H1 (cell line): ENCODE data around the gene SPSB2. TPM values are rescaled to one million over a fixed set of nuclear protein-coding genes. Genes with fewer than 3 reads are reported as not detected.

ENCODE experiments used
- CTCF ChIA-PET: fragments of 300-600 bp; sonication (Branson Sonifier 250); formaldehyde crosslinking; loops from one replicate; lab custom pipeline; 2021; ENCODE audit not compliant: partially characterized antibody; lab: Charles Lee
- POLR2A ChIA-PET: fragments of 300-600 bp; sonication (Branson Sonifier 250); formaldehyde crosslinking; loops from one replicate; lab custom pipeline; 2021; ENCODE audit warnings: inconsistent platforms; ENCODE audit not compliant: partially characterized antibody; lab: Charles Lee
- DNase-seq, 2 experiments: peaks; one replicate each; pipeline versions ENCODE4 v3.0.0 to v3.0.0-alpha.2; 2010 to 2022; ENCODE audit warnings: low spot score in 2 of 2, low read depth in 1 of 2, mixed read lengths in 1 of 2
- FAIRE-seq: peaks from 2 replicates; lab custom pipeline; 2011; peaks lifted over from hg19 to GRCh38; lab: Jason Lieb, UNC
- H2AFZ ChIP-seq: 2 replicates; pipeline ENCODE4 v1.8.1; 2012; ENCODE audit warnings: low read length, inconsistent platforms
- H2AK5ac ChIP-seq: 2 replicates; pipeline ENCODE4 v1.6.1; 2013; ENCODE audit warnings: low read depth, low read length
- H2BK120ac ChIP-seq: replicated peaks from 2 replicates; pipeline ENCODE3; 2013; ENCODE audit warnings: low read depth, low read length, inconsistent platforms
- H2BK12ac ChIP-seq: 2 replicates; pipeline ENCODE4 v1.6.1; 2013; ENCODE audit warnings: low read depth, low read length
- H2BK15ac ChIP-seq: 2 replicates; pipeline ENCODE4 v1.6.1; 2013; ENCODE audit warnings: low read length
- H2BK20ac ChIP-seq: 2 replicates; pipeline ENCODE4 v1.6.1; 2013; ENCODE audit warnings: low read length
- H2BK5ac ChIP-seq: 2 replicates; pipeline ENCODE4 v1.6.1; 2013; ENCODE audit warnings: low read depth, low read length
- H3K14ac ChIP-seq: 2 replicates; pipeline ENCODE4 v1.6.1; 2013; ENCODE audit warnings: inconsistent platforms; ENCODE audit not compliant: insufficient read length
- H3K18ac ChIP-seq: 2 replicates; pipeline ENCODE4 v1.6.1; 2013; ENCODE audit warnings: low read length; ENCODE audit errors: extremely low read depth
- H3K23ac ChIP-seq: 2 replicates; pipeline ENCODE4 v1.6.1; 2013; ENCODE audit warnings: inconsistent platforms; ENCODE audit not compliant: insufficient read length
- H3K23me2 ChIP-seq: 2 replicates; pipeline ENCODE4 v1.6.1; 2013; ENCODE audit warnings: low read depth, low read length
- H3K27ac ChIP-seq: 2 replicates; pipeline ENCODE4 v1.6.1; 2011; ENCODE audit warnings: low read depth, low read length, inconsistent platforms
- H3K27me3 ChIP-seq, 4 experiments: replicated peaks in 1 of 4; 1 replicate in 1 of 4; 2 replicates in 3 of 4; pipeline versions ENCODE4 v1.6.1 to v1.8.1; 2011 to 2013; ENCODE audit warnings: low read length in 3 of 4, mild to moderate bottlenecking in 3 of 4, inconsistent platforms in 2 of 4, mixed read lengths in 2 of 4, moderate library complexity in 1 of 4; ENCODE audit not compliant: control insufficient read depth in 3 of 4, insufficient read depth in 3 of 4; ENCODE audit errors: extremely low read depth in 1 of 4
- H3K36me3 ChIP-seq, 4 experiments: 2 replicates each; pipeline versions ENCODE4 v1.6.1 to v1.8.1; 2011 to 2013; ENCODE audit warnings: mild to moderate bottlenecking in 4 of 4, low read length in 3 of 4, moderate library complexity in 2 of 4, control low read depth in 1 of 4, inconsistent platforms in 1 of 4; ENCODE audit not compliant: insufficient read depth in 4 of 4, control insufficient read depth in 2 of 4
- H3K4ac ChIP-seq: replicated peaks from 2 replicates; pipeline ENCODE3; 2013; ENCODE audit warnings: low read length, low read depth, mixed read lengths, inconsistent platforms; ENCODE audit not compliant: insufficient read length
- H3K4me1 ChIP-seq, 4 experiments: replicated peaks in 1 of 4; 1 replicate in 1 of 4; 2 replicates in 3 of 4; pipeline versions ENCODE4 v1.6.1 to v1.8.1; 2011 to 2013; ENCODE audit warnings: low read length in 3 of 4, inconsistent platforms in 2 of 4, mixed read lengths in 1 of 4; ENCODE audit not compliant: insufficient read depth in 4 of 4, control insufficient read depth in 3 of 4
- H3K4me2 ChIP-seq, 2 experiments: 2 replicates each; pipeline versions ENCODE4 v1.6.1 to v1.8.1; 2011 to 2013; ENCODE audit warnings: low read depth in 2 of 2, low read length in 2 of 2, control low read depth in 1 of 2, inconsistent platforms in 1 of 2, mild to moderate bottlenecking in 1 of 2; ENCODE audit not compliant: insufficient read depth in 1 of 2
- H3K4me3 ChIP-seq, 4 experiments: fragments of 200-600, 300-600 bp in 1 of 4; sonication (generic), shearing (Covaris generic), sonication (Bioruptor Twin) in 1 of 4; 2 replicates each; pipeline versions ENCODE4 v1.5.1 to v1.8.1; 2011 to 2016; ENCODE audit warnings: low read length in 4 of 4, low read depth in 3 of 4, control low read depth in 2 of 4, inconsistent platforms in 2 of 4, mild to moderate bottlenecking in 2 of 4, mixed read lengths in 1 of 4, moderate library complexity in 1 of 4; ENCODE audit not compliant: insufficient read depth in 2 of 4; ENCODE audit errors: extremely low read depth in 1 of 4
- H3K56ac ChIP-seq: replicated peaks from 2 replicates; pipeline ENCODE3; 2013; ENCODE audit warnings: low read depth, mild to moderate bottlenecking, mixed read lengths, low read length, inconsistent platforms; ENCODE audit not compliant: insufficient read length
- H3K79me1 ChIP-seq: 2 replicates; pipeline ENCODE4 v1.6.1; 2013; ENCODE audit warnings: low read depth, low read length, control low read depth
- H3K79me2 ChIP-seq, 2 experiments: 2 replicates each; pipeline versions ENCODE4 v1.6.1 to v1.8.1; 2012 to 2013; ENCODE audit warnings: low read length in 2 of 2, mild to moderate bottlenecking in 2 of 2, inconsistent platforms in 1 of 2; ENCODE audit not compliant: insufficient read depth in 2 of 2, control insufficient read depth in 1 of 2
- H3K9ac ChIP-seq, 4 experiments: replicated peaks in 1 of 4; 1 replicate in 1 of 4; 2 replicates in 3 of 4; pipeline versions ENCODE4 v1.6.1 to v1.8.1; 2011 to 2013; ENCODE audit warnings: low read depth in 3 of 4, low read length in 3 of 4, control low read depth in 2 of 4, mild to moderate bottlenecking in 2 of 4, moderate library complexity in 2 of 4, inconsistent platforms in 1 of 4; ENCODE audit errors: extremely low read depth in 1 of 4
- H3K9me3 ChIP-seq, 2 experiments: 2 replicates each; pipeline versions ENCODE4 v1.6.1 to v1.8.1; 2012 to 2013; ENCODE audit warnings: mild to moderate bottlenecking in 2 of 2, moderate library complexity in 2 of 2, control low read depth in 1 of 2, inconsistent platforms in 1 of 2, low read depth in 1 of 2, low read length in 1 of 2, mixed read lengths in 1 of 2; ENCODE audit not compliant: insufficient read depth in 2 of 2
- H4K20me1 ChIP-seq, 2 experiments: replicated peaks in 1 of 2; 2 replicates each; pipeline versions ENCODE3 to v1.8.1; 2011 to 2013; ENCODE audit warnings: inconsistent platforms in 2 of 2, low read length in 2 of 2, mild to moderate bottlenecking in 1 of 2; ENCODE audit not compliant: insufficient read depth in 2 of 2, control insufficient read depth in 1 of 2
- H4K5ac ChIP-seq: 2 replicates; pipeline ENCODE4 v1.6.1; 2013; ENCODE audit warnings: low read length, low read depth, mixed read lengths, inconsistent platforms; ENCODE audit not compliant: insufficient read length
- H4K8ac ChIP-seq: 2 replicates; pipeline ENCODE4 v1.8.0; 2013; ENCODE audit warnings: mild to moderate bottlenecking, moderate library complexity, low read length, inconsistent platforms; ENCODE audit not compliant: insufficient read depth; ENCODE audit errors: extremely low read depth
- H4K91ac ChIP-seq: replicated peaks from 2 replicates; pipeline ENCODE3; 2013; ENCODE audit warnings: low read length, mixed read lengths, inconsistent platforms; ENCODE audit not compliant: insufficient read length
- BACH1 ChIP-seq: IDR thresholded peaks from 2 replicates; pipeline ENCODE4 v1.6.1; 2012; ENCODE audit warnings: low read length, improper control_type of control experiment
- CEBPB ChIP-seq: IDR thresholded peaks from 2 replicates; pipeline ENCODE4 v1.6.1; 2012; ENCODE audit warnings: low read depth, low read length
- CHD1 ChIP-seq: IDR thresholded peaks from 2 replicates; pipeline ENCODE4 v1.6.1; 2012; ENCODE audit warnings: low read depth, low read length, improper control_type of control experiment
- CTCF ChIP-seq, 3 experiments: IDR thresholded peaks; 1 replicate in 2 of 3; 2 replicates in 1 of 3; pipeline versions ENCODE4 v1.5.1 to v1.6.1; 2011; ENCODE audit warnings: low read length in 3 of 3, mild to moderate bottlenecking in 3 of 3, inconsistent platforms in 2 of 3, low read depth in 1 of 3, moderate library complexity in 1 of 3; ENCODE audit not compliant: insufficient read depth in 1 of 3; ENCODE audit errors: control extremely low read depth in 1 of 3
- EP300 ChIP-seq, 2 experiments: IDR thresholded peaks; 1 replicate in 1 of 2; 2 replicates in 1 of 2; pipeline ENCODE4 v1.6.1; 2011 to 2012; ENCODE audit warnings: low read depth in 2 of 2, low read length in 2 of 2, mild to moderate bottlenecking in 2 of 2, borderline replicate concordance in 1 of 2, inconsistent platforms in 1 of 2, moderate library complexity in 1 of 2
- FOSL1 ChIP-seq: IDR thresholded peaks from 2 replicates; pipeline ENCODE4 v1.6.1; 2011; ENCODE audit warnings: mild to moderate bottlenecking, low read depth, low read length, moderate library complexity; ENCODE audit not compliant: insufficient read depth
- HDAC6 ChIP-seq: IDR thresholded peaks from one replicate; pipeline ENCODE4 v1.7.1; 2012; ENCODE audit warnings: low read depth, mild to moderate bottlenecking, inconsistent platforms, low read length, moderate library complexity
- KDM4A ChIP-seq: IDR thresholded peaks from one replicate; pipeline ENCODE4 v1.7.1; 2012; ENCODE audit warnings: low read depth, mild to moderate bottlenecking, moderate library complexity, low read length, inconsistent platforms; ENCODE audit not compliant: severe bottlenecking
- SIRT6 ChIP-seq: IDR thresholded peaks from one replicate; pipeline ENCODE4 v1.7.1; 2012; ENCODE audit warnings: low read length, inconsistent platforms
- SP4 ChIP-seq: IDR thresholded peaks from 2 replicates; pipeline ENCODE4 v1.6.1; 2012; ENCODE audit warnings: low read length, inconsistent platforms
- TAF7 ChIP-seq: optimal IDR thresholded peaks from 2 replicates; pipeline ENCODE3; 2011; ENCODE audit warnings: low read depth, mild to moderate bottlenecking, inconsistent platforms, low read length, moderate library complexity, borderline replicate concordance
- WGBS, 2 experiments: shearing (Covaris generic) in 1 of 2; methylation state at CpG; one replicate each; pipeline versions ENCODE4 v1.1.6 to v1.1.7; 2013 to 2015; ENCODE audit warnings: low lambda C conversion rate in 2 of 2, mixed read lengths in 2 of 2, inconsistent platforms in 1 of 2, low coverage in 1 of 2, missing lambda C conversion rate in 1 of 2; ENCODE audit not compliant: insufficient replicate concordance in 2 of 2, insufficient coverage in 1 of 2, insufficient read length in 1 of 2; ENCODE audit errors: extremely low coverage in 1 of 2, missing lambda C conversion rate in 1 of 2; 5-methylcytosine and 5-hydroxymethylcytosine counted together
- polyA plus RNA-seq, 7 experiments: library from polyadenylated mRNA; depleted of rRNA in 3 of 7; stranded (reverse) in 5 of 7; unstranded in 2 of 7; fragments of >200 nt in 5 of 7; fragments of 200-250 nt in 2 of 7; gene quantifications; 1 replicate in 5 of 7; 2 replicates in 1 of 7; 4 replicates in 1 of 7; pipeline versions ENCODE4 v1.2.1 to v1.2.3, GENCODE V29; 2011 to 2013; ENCODE audit warnings: missing spikeins in 2 of 7, mixed read lengths in 2 of 7
- total RNA-seq: library from RNA; stranded (reverse); fragmentation: NEBNext Ultra II Directional; extraction: Animal tissue kit (Norgen Biotek cat#: 25700); gene quantifications from 2 replicates; pipeline ENCODE4 v1.2.1, GENCODE V29; 2021

Gene SPSB2
- total and polyA plus RNA-seq, 2 of the 8 experiments (the other 6 are each of a cell fraction or from before 2014, with no cell fraction given): 13.0 to 23.2 TPM

- Histone ChIP-seq H3K27ac (no peak overlapping the region), H3K9ac (no peak overlapping the region), H4K5ac (no peak overlapping the region), H3K23ac (no peak overlapping the region), H2BK12ac (no peak overlapping the region), H2BK120ac (no peak overlapping the region), H3K18ac (no peak overlapping the region), H4K91ac (no peak overlapping the region), H3K27me3 (no peaks in the 10 kb centered on the region), H3K36me3 (peaks cover 25 to 61% (median 50%) of the 10 kb centered on the region in 4 experiments), H2AFZ (no peak overlapping the region), H2AK5ac (no peak overlapping the region), H3K9me3 (no peaks in the 10 kb centered on the region), H3K23me2 (peaks cover 5% of the 10 kb centered on the region; the same call in 1 of the 2 replicates), H4K20me1 (peaks cover under 1 to 2% of the 10 kb centered on the region in 2 experiments), H3K4me1 (peaks cover 5 to 16% (median 11%) of the 10 kb centered on the region in 4 experiments), H2BK15ac (no peak overlapping the region), H2BK20ac (no peak overlapping the region), H3K79me2 (peaks cover 0 to 7% of the 10 kb centered on the region in 2 experiments; a peak in 2 of 4 replicates), H3K79me1 (no peaks in the 10 kb centered on the region; the same call in 1 of the 2 replicates), H3K14ac (no peak overlapping the region), H2BK5ac (no peak overlapping the region), H3K4ac (no peak overlapping the region), H4K8ac (no peak overlapping the region; the same call in 1 of the 2 replicates), H3K56ac (no peak overlapping the region), H3K4me3 (no peak overlapping the region), H3K4me2 (no peak overlapping the region)
- 93% methylated on average over 11 of the region's 11 CpGs; no CpG with 5 or more reads in 1 of the 2 experiments for WGBS, 2 experiments
- no peak for DNase-seq
- no peak for FAIRE-seq
- POLR2A ChIA-PET: interaction anchor here (14.9 to 18.9 kb wide), 2 partner anchors 18 to 77 kb away, joined by 442 to 588 read pairs; partner anchors contain the start of genes C12orf57, CDCA3, GNB3 and RNU7-1
- CTCF ChIA-PET: interaction anchor here (0.8 to 2.1 kb wide), 2 partner anchors 10 to 15 kb away, joined by 3 to 7 read pairs; no protein-coding TSS in a partner anchor
- TF ChIP-seq CTCF (IDR thresholded peaks at IDR 0.05; ENCODE audit: control extremely low read depth in 1 of 3, insufficient read depth in 1 of 3, low read depth in 1 of 3, low read length in 3 of 3) (no peak), HDAC6 (no peak), SP4 (no peak), EP300 (IDR thresholded peaks at IDR 0.05; ENCODE audit: borderline replicate concordance in 1 of 2, low read depth in 2 of 2, low read length in 2 of 2) (no peak), SIRT6 (no peak), BACH1 (no peak), FOSL1 (no peak), TAF7 (no peak), KDM4A (no peak), CHD1 (no peak), CEBPB (no peak)
Measured at GRCh38 chr12:6863033-6863432, 10.1 kb downstream of the SPSB2 start.
